GM08714 (cell line): ENCODE data around the gene ERAL1.

Experiments used
- H3K4me3 ChIP-seq: fragments of 200-500 bp; sonication (Bioruptor generic); 2 replicates; pipeline ENCODE4 v1.5.1; 2014; ENCODE audit warnings: mild to moderate bottlenecking, low read length, inconsistent platforms
- ZNF274 ChIP-seq: IDR thresholded peaks from 2 replicates; pipeline ENCODE4 v1.6.1; 2012; ENCODE audit warnings: mild to moderate bottlenecking, low read depth, low read length

Gene ERAL1

DNA sequence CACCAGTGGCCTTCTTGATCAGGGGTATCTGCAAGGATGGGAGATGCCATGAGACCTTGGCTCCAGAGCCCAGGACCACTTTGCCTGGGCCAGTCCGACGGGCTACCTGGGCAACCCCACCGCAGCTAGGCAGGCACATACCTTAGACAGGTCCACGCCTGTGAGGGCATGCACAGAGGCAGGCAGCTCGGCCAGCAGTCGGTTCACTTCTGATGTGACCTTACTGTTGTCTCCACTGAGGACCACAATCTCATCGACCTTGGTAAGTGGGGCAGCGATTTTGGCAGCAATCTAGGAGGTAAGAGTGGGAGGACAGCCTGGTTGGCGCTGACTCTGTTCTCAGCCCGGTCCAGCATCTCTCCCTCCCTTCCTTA is 25.7 kb downstream of the ERAL1 start:
- H3K4me3 ChIP-seq = no peak overlapping the region
- TF ChIP-seq ZNF274 = no peak

DNA sequence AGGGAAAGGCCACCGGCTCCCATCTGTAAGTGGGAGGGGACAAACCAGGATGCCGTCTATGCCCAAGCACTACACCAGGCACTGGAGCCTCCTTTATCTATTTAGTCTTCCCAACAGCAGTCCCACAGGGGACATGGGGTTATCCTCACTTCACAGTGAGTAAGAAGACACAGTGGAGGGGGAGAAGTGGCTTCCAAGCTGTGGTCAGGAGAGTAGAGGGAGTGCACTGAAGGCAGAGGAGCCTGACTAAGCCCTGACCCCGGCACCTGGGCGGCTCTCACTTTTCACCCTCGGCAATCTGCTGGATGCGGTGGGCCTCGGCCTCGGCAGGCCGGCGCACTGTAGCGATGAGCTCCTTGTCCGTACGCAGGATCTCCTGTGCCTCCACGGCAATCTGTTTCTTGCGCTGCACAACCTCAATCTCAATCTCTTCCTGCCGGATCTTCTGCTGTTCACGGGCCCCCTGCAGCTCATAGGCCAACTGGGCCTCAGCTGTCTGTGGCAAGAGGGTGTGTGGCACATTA is 26.8 kb downstream of the ERAL1 start:
- no peak for TF ChIP-seq ZNF274
- H3K4me3 ChIP-seq = no peak overlapping the region

DNA sequence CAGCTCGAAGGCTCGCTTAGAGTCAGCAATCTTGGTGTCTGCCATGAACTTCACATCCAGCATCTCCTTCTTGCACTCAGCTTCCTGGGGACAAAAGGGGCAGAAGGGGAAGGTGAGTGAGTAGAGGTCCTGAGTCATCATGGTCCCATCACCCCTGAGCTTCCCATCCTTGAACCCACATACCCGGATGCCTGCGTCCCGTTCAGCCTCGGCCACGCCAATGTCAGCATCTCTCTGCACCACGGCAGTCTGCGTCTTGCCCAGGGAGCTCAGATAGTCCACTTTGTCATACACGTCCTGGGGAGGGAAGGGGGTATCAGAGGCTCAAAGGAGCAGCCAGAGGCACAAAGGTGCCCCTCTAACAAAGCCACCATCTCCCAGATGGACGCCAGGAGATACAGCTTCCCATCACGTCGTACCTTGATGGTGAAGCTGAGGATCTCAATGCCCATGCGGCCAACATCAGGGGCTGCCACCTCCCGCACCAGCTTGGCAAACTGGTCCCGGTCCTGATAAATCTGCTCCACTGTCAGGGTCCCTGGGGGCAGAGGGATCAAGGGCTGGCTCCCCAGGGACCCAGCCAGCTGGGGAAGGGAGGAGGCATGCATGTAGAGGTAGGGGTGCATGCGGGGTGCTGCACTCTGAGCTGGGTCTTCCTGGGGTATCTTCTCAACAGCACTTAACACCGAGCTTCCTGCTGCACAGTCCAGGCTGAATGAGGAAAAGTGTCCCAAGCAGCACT is 27.5 kb downstream of the ERAL1 start:
- no peak overlapping the region for H3K4me3 ChIP-seq
- TF ChIP-seq ZNF274 = no peak

DNA sequence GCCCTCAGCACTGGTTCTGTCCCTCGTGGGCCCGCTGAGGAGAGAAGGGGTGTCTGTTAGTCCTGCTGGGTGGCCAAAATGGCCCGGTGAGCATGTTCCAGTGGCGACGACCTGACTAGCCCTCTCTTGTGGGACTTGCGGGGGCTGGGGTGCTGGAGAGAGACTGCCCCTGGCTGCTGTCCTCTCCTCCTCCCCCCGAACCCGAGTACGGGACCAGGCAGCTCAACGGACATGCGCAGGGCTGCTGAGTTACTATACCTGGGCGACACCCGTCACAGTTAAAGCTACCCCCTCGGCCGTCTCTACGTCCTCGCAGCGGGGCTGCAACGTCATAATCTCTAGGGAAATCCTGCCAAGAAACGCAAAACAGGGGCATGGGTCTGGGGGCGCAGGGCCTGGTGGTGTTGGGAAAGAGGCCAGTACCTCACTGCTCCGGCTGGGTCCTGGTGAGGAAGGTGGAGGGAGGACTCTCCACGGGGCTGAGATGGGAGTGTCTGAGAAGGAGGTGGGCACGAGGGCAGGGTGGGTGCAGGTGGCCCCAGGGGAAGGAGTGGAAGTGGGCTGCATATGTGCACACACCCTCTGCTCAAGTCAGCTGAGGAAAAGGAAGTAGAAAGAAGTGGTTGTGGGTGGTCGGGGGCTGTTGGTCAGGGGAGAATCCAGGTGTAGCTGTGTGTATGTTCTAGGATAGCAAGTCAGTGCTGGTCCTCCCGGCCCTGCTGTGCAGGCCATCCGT is 29.3 kb downstream of the ERAL1 start:
- H3K4me3 ChIP-seq = no peak overlapping the region
- TF ChIP-seq ZNF274 = no peak

DNA sequence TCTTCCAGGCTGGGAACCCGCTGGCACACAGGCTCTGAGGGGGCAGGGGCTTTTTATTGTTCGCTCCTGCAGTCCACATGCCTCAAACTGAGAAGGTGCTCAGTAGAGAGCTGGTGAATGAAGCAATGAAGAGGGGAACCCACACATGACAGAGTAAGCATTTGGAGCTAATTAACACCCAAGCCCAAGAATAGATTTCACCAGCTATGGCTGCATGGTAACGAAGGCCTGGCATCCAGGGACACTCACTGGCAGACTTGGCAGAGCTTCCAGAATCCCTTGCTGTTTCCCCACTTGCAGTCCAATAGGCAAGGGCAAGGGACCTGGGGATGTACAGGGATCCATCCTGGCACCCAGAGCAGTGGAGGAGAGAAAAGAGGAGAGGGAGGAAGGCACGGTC is 30.5 kb downstream of the ERAL1 start:
- no peak overlapping the region for H3K4me3 ChIP-seq
- TF ChIP-seq ZNF274 = no peak

DNA sequence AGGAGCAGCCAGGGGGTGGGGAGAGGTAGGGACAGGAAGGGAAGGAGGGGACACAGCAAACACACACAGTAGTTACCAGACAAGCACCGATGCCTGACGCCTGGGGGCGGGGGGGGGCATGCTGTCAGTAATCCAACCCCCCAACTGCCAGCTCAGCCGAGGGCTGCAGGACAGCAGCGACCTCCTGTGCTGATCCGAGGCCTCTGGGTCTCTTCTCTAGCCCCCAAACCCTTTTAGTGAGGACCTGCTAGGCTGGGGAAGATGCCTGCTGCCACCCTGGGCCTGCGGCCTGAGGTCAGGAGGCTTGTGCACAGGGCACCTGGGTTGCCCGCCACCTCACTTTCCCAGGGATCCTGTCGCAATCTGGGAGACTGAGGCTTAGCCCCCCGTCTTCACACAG is 31.1 kb downstream of the ERAL1 start:
- TF ChIP-seq ZNF274 = no peak
- no peak overlapping the region for H3K4me3 ChIP-seq

DNA sequence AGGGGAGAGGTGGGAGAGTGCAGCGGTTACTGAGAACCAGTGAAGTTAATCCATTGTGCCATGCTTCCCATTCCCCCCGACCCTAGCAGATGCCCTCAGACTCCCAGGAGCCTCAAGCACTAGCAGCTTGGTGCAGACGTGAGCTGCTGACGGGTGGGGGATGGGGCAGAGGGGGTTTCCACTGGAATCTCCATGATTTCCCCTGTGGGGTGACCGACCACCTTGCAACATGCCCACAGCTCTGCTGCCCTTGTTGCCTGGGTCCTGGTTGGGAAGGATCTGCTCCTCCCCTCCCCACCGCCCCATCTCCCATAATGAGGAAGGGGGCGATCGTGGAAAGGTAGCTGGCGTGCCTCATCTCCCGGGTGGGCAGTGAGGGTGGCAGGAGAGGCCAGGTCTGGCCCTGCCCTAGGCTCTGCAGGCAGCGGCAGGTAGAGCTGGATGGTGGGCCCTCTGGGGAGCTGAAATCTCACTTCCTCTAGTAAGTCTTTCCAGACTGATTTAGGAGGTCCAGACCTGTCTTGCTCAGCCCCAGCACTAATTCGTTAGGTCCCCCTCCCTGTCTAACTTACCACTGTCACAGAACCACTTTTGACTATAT is 33.2 kb downstream of the ERAL1 start:
- no peak overlapping the region for H3K4me3 ChIP-seq
- no peak for TF ChIP-seq ZNF274

DNA sequence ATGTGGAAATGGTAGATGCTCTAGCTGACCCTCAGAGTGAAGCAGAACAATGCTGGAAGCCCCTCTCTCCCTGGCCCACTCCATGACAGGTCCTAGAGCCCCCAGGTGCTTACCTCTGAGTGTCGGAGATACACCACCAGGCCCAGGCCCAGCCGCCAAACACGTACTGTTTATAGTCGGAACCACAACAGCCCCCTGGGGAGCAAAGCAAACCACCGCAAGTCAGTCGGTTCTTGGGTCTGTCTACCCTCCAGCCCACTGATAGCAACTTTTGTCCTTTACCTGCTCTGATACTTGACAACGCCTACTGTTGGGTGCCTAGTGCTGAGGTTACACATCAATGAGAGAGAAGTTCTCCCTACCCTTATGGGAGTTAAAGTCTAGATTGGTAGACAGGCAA is 34.0 kb downstream of the ERAL1 start:
- H3K4me3 ChIP-seq = no peak overlapping the region
- no peak for TF ChIP-seq ZNF274

DNA sequence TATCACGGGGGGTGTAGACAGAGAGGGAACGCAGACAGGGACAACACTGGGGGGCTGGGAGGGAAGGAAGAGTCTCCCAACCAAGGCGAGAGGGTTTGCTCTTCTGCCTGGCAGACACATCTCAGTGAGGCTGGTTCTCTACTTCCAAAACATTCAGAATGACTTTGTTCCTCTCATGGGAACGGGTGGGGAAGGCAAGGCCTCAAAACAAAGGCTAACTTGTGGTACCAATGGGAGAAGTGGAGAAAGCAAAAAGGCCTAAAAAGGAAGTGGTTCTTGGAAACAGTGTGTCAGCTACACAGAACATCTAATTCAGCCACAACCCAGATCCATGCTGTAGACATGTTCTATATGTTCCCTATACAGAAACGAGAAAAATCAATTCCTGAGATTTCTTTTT is 35.2 kb downstream of the ERAL1 start:
- no peak for TF ChIP-seq ZNF274
- H3K4me3 ChIP-seq = no peak overlapping the region

DNA sequence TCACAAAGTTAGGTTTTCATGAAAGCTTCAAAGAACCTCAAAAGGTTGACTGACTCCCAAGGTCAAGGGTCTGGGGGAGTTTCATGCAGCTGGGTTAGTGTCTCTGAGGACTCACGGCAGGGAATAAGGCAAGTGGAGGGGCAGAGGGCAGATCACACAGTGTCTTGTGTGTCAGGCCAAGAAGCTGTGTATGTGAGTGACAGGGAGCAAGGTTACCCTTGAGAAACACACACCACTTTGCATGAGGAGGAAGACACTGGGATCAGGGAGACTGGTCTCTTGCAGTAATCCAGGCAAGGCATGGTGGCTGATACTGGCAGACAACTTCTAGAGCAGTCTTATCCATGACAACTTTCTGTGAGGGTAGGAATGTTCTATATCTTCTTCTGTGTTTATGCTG is 36.4 kb downstream of the ERAL1 start:
- H3K4me3 ChIP-seq = no peak overlapping the region
- TF ChIP-seq ZNF274 = no peak

DNA sequence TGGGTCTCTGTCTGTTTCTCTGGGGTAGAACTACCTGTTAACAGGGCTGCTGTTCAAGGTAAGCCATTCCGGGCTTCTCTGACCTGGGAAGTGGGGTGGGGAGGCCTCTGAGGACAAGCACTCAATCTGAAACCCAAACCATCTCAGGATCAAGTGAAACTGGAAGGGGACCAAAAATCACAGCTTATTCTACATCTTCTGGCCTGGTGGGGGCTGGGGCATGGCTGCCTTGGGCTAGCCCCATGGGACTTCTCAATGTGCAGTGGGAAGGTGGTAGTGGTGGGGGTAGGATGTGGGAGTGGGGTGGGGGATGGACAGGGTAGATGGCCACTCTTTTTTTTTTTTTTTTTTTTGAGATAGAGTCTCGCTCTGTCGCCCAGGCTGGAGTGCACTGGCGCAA is 37.2 kb downstream of the ERAL1 start:
- no peak overlapping the region for H3K4me3 ChIP-seq
- no peak for TF ChIP-seq ZNF274

DNA sequence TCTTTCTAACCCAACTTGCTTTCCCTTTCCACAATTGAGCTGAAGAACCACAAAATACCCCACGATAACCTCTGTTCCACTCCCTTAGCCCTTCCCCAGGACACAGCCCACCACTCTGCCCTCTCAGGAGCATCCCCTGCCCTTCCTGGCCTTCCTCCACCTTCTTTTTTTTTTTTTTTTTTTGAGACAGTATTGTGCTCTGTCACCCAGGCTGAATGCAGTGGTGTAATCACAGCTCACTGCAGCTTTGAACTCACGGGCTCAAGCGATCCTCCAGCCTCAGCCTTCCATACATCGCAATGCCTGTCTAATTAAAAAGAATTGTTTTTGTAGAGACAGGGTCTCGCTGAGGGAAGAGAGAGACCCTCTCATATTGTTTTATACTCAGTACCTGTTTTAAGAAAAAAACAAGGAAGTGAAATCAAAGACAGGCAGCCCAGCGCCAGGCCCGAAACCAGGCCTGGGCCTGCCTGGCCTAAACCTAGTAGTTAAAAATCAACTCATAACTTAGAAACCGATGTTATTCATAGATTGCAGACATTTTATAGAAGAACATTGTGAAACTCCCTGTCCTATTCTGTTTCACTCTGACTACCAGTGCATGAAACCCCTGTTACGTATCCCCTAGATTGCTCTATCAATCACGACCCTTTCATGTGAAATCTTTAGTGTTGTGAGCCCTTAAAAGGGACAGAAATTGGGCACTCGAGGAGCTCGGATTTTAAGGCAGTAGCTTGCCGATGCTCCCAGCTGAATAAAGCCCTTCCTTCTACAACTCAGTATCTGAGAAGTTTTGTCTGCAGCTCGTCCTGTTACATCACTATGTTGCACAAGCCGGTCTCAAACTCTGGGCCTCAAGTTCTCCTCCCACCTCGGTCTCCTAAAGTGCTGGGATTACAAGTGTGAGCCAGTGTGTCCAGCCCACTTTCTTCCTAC is 38.7 kb downstream of the ERAL1 start:
- H3K4me3 ChIP-seq = peak overlapping the region; percentile 60; the same call in 1 of the 2 replicates

DNA sequence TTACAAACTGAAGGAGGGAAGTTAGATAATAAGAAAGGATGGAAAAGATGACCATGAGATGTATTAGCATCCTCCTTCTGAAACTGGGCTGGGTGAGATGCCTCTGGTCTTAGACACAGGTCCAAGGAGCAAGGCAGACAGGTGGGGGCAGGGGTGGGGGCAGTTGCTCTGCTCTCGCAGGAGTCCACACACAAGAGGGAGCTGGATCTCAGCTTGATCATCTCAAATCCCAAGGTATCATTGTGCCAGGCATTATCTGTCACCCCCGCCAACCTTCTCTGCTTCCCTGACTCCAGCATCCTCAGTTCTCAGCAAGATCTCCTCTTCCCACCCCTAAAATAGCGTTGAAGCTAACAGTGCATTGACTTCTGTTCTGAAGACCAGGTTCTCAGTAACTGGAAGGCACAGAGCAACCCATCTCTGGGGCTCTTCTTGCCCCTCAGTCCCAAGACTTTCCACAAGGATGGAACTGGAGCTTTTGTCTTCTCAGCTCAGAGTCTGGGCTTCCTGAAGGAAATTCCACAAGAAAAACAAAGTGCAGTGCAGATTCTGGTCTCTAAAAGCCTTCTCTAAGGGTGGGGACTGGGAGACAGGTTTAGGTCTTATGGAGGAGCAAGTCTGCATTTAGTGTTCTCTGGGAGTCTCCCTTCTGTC is 41.1 kb downstream of the ERAL1 start:
- H3K4me3 ChIP-seq = peak overlapping the region; percentile 63
- no peak for TF ChIP-seq ZNF274
